Parathyroid adenoma (tissue), 2 donors: Measurements from ENCODE around the gene CNIH1.

Source experiments
- H2AFZ ChIP-seq: fragments of 300-600 bp; sonication (generic); one replicate; pipeline ENCODE4 v1.7.0; 2017; ENCODE audit warnings: antibody characterized with exemption, mild to moderate bottlenecking
- H3K27ac ChIP-seq: fragments of 300-600 bp; sonication (generic); one replicate; pipeline ENCODE4 v1.7.0; 2017
- H3K27me3 ChIP-seq: fragments of 300-600 bp; sonication (generic); one replicate; pipeline ENCODE4 v1.7.0; 2017; ENCODE audit warnings: low read length; ENCODE audit not compliant: control insufficient read depth, insufficient read depth
- H3K36me3 ChIP-seq: fragments of 300-600 bp; sonication (generic); one replicate; pipeline ENCODE4 v1.7.0; 2017; ENCODE audit warnings: low read length; ENCODE audit not compliant: control insufficient read depth, insufficient read depth
- H3K4me1 ChIP-seq: fragments of 300-600 bp; sonication (generic); one replicate; pipeline ENCODE4 v1.7.0; 2017; ENCODE audit warnings: control low read depth
- H3K4me2 ChIP-seq: fragments of 300-600 bp; sonication (generic); one replicate; pipeline ENCODE4 v1.7.0; 2017; ENCODE audit warnings: low read length
- H3K4me3 ChIP-seq: fragments of 300-600 bp; sonication (generic); one replicate; pipeline ENCODE4 v1.7.0; 2017; ENCODE audit warnings: low read depth, low read length
- H3K79me2 ChIP-seq: fragments of 300-600 bp; sonication (generic); one replicate; pipeline ENCODE4 v1.7.0; 2017; ENCODE audit warnings: control low read depth
- H3K9ac ChIP-seq: fragments of 300-600 bp; sonication (generic); one replicate; pipeline ENCODE4 v1.7.0; 2017; ENCODE audit warnings: mild to moderate bottlenecking
- H3K9me3 ChIP-seq: fragments of 300-600 bp; sonication (generic); one replicate; pipeline ENCODE4 v1.7.0; 2017; ENCODE audit warnings: low read length; ENCODE audit not compliant: control insufficient read depth
- TF ChIP-seq, protein P1 (sequence below): fragments of 300-600 bp; sonication (generic); IDR thresholded peaks from one replicate; pipeline ENCODE4 v1.7.0; 2017; ENCODE audit warnings: antibody characterized with exemption, mild to moderate bottlenecking
- donor health status: primary hyperparathyroidism.

Gene CNIH1

DNA sequence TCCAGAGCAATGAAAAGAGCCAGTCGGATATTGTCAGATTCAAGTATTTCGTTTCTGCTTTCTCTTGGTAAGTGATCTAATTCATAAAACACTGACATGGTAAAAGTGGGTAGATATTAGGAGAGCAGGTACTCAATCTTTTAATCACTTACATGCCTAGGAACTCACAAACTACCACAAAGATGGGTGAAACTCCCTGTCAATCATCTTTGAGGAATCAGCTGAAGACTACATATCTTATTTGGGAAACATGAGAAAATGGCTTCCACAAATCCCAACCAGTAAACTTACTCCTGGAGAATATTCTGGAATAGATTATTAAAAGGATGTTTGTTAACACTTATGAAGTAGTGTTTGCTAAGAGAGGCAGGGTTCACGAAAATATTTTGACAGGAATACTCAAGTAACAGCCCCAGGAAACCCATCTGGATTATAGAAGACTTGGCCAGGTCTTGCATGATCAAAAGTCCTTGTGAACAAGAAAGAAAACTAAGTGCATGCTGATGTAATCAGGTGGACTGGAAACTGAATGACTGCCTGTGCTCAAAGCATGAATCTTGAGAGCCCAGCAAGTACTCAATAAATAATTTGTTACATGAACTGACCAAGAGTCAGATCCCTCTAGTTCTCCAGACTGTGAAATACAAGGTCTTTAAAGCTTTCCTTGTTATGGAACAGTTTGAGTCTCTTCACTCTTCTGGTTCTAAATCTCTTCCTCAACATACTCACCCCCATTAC lies 15.5 kb downstream of the CNIH1 start:
- TF ChIP-seq, protein P1, sequence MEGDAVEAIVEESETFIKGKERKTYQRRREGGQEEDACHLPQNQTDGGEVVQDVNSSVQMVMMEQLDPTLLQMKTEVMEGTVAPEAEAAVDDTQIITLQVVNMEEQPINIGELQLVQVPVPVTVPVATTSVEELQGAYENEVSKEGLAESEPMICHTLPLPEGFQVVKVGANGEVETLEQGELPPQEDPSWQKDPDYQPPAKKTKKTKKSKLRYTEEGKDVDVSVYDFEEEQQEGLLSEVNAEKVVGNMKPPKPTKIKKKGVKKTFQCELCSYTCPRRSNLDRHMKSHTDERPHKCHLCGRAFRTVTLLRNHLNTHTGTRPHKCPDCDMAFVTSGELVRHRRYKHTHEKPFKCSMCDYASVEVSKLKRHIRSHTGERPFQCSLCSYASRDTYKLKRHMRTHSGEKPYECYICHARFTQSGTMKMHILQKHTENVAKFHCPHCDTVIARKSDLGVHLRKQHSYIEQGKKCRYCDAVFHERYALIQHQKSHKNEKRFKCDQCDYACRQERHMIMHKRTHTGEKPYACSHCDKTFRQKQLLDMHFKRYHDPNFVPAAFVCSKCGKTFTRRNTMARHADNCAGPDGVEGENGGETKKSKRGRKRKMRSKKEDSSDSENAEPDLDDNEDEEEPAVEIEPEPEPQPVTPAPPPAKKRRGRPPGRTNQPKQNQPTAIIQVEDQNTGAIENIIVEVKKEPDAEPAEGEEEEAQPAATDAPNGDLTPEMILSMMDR = no peak
- no peak overlapping the region for H2AFZ ChIP-seq
- no peak overlapping the region for H3K4me3 ChIP-seq
- no peaks in the 10 kb centered on the region for H3K27me3 ChIP-seq
- no peaks in the 10 kb centered on the region for H3K9me3 ChIP-seq
- H3K4me1 ChIP-seq = no peaks in the 10 kb centered on the region
- no peak overlapping the region for H3K27ac ChIP-seq
- H3K4me2 ChIP-seq = no peak overlapping the region
- no peaks in the 10 kb centered on the region for H3K36me3 ChIP-seq
- no peak overlapping the region for H3K9ac ChIP-seq
- H3K79me2 ChIP-seq = no peaks in the 10 kb centered on the region

DNA sequence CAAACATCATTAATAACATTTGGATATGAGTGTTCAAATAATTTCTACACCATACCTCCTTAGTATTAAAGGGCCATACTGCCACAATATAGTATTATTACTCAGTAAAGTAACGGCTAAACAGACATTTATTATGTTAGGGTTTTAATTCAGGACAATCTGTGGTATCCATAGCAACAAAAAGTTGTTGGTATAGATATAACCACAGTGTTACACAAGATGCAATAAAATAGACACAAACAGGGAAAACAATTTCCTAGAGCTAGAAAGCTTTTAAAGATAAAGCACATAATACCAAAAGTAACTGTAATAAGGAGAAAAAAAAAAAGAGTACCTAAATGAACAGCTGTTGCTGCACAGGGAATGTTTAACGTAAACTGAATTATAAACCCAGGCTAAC lies 16.1 kb downstream of the CNIH1 start:
- no peaks in the 10 kb centered on the region for H3K36me3 ChIP-seq
- H3K27me3 ChIP-seq = no peaks in the 10 kb centered on the region
- H3K4me1 ChIP-seq = no peaks in the 10 kb centered on the region
- H3K9me3 ChIP-seq = no peaks in the 10 kb centered on the region
- no peaks in the 10 kb centered on the region for H3K79me2 ChIP-seq
- no peak overlapping the region for H2AFZ ChIP-seq
- no peak overlapping the region for H3K4me3 ChIP-seq
- no peak overlapping the region for H3K9ac ChIP-seq
- no peak overlapping the region for H3K27ac ChIP-seq
- TF ChIP-seq, protein P1 = no peak
- H3K4me2 ChIP-seq = no peak overlapping the region

DNA sequence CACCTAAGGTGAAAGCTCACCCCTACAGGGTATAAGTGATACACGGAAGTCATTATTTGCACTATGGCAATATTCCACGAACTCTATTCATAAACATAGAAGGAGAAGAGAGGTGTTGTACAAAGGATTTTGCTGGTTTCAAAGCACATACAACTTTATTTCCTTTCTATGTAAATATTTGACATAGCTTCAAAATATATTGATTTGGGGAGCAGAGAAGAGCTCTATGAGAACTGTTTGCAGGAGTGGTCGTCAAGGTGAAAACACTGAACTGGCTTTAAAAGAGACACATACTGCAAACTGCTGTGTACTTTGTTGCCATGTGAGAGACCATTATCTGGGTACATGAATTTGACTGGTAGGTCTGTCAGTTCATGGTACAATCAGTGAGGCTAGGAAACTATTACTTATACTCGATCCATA lies 16.7 kb downstream of the CNIH1 start:
- no peaks in the 10 kb centered on the region for H3K36me3 ChIP-seq
- no peak overlapping the region for H2AFZ ChIP-seq
- H3K9me3 ChIP-seq = no peaks in the 10 kb centered on the region
- H3K79me2 ChIP-seq = no peaks in the 10 kb centered on the region
- H3K4me3 ChIP-seq = no peak overlapping the region
- no peaks in the 10 kb centered on the region for H3K4me1 ChIP-seq
- H3K27me3 ChIP-seq = no peaks in the 10 kb centered on the region
- H3K9ac ChIP-seq = no peak overlapping the region
- no peak overlapping the region for H3K4me2 ChIP-seq
- TF ChIP-seq, protein P1 = no peak
- H3K27ac ChIP-seq = no peak overlapping the region

DNA sequence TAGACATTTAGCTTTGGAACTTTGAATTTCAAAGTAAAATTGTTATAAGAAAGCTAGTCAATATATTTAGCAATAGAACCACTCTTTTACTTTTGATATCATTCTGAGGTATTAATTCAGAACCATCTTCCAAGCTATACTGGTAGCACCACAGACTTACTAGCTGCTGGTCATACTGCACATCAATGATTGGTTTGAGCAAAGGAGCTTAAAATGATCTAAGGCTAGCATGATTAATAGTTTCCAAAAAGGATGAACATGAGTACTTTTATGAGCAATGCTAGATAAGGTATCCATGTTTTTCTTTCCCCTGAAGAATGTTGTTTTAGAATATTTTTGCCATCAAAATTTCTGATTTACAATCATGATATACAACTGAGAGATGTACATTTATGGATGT lies 17.2 kb downstream of the CNIH1 start:
- TF ChIP-seq, protein P1 = no peak

More for the DNA sequence above, 17.2 kb downstream of the CNIH1 start:
- H3K4me3 ChIP-seq = no peak overlapping the region
- no peak overlapping the region for H3K27ac ChIP-seq
- no peaks in the 10 kb centered on the region for H3K27me3 ChIP-seq
- H3K9ac ChIP-seq = no peak overlapping the region
- H3K4me1 ChIP-seq = no peaks in the 10 kb centered on the region
- H3K4me2 ChIP-seq = no peak overlapping the region
- no peaks in the 10 kb centered on the region for H3K36me3 ChIP-seq
- no peaks in the 10 kb centered on the region for H3K9me3 ChIP-seq
- no peaks in the 10 kb centered on the region for H3K79me2 ChIP-seq
- H2AFZ ChIP-seq = no peak overlapping the region
